ENCODE results near the gene BCL2.

- TF ChIP-seq NELFE (IDR thresholded peaks at IDR 0.05; ENCODE audit: insufficient read depth, insufficient read length) (no peak), ZBTB7A (IDR thresholded peaks at IDR 0.05; ENCODE audit: borderline replicate concordance, control insufficient read depth, low read depth, low read length) (no peak), MAFF (IDR thresholded peaks at IDR 0.05; ENCODE audit: low read length) (no peak)
Observed at GRCh38 chr18:63187223-63187574, 132.4 kb downstream of the BCL2 start.

Data from K562 (cell line).